Measurements from ENCODE around the gene DSP.

DNA sequence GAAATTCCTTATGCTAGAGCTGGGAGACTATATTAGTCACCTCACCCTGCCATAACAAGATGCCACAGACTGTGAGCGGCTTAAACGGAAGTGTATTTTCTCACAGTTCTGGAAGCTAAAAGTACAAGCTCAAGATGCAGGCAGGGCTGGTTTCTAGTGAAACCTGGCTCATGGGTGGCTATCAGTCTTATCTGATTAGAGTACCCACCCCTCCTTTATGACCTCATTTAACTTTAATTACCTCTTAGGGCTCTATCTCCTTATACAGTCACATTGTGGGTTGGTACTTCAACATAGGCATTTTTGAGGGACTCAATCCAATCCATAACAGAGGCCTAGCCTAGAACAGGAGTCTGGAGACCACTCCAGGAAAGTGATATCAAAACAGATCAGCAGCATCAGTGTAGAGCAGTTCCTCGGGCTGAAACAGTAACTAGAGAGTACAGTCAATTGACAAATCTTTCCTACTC is 46.2 kb downstream of the DSP start:
- TF ChIP-seq, protein P1, sequence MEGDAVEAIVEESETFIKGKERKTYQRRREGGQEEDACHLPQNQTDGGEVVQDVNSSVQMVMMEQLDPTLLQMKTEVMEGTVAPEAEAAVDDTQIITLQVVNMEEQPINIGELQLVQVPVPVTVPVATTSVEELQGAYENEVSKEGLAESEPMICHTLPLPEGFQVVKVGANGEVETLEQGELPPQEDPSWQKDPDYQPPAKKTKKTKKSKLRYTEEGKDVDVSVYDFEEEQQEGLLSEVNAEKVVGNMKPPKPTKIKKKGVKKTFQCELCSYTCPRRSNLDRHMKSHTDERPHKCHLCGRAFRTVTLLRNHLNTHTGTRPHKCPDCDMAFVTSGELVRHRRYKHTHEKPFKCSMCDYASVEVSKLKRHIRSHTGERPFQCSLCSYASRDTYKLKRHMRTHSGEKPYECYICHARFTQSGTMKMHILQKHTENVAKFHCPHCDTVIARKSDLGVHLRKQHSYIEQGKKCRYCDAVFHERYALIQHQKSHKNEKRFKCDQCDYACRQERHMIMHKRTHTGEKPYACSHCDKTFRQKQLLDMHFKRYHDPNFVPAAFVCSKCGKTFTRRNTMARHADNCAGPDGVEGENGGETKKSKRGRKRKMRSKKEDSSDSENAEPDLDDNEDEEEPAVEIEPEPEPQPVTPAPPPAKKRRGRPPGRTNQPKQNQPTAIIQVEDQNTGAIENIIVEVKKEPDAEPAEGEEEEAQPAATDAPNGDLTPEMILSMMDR (conservative IDR thresholded peaks at IDR 0.05; ENCODE audit: low read length), result no peak
- TF ChIP-seq EZH2phosphoT487 (IDR thresholded peaks at IDR 0.05; ENCODE audit: borderline replicate concordance, low read depth, low read length), result no peak

Measured in OCI-LY7 (cell line).